ENCODE data around the gene NSMCE4A. TPM values are rescaled to one million over a fixed set of nuclear protein-coding genes. Genes with fewer than 3 reads are reported as not detected.

Gene NSMCE4A
- total and polyA plus RNA-seq, 3 experiments from 2014 or later, result 58.2 to 70.9 (median 67.8) TPM

DNA sequence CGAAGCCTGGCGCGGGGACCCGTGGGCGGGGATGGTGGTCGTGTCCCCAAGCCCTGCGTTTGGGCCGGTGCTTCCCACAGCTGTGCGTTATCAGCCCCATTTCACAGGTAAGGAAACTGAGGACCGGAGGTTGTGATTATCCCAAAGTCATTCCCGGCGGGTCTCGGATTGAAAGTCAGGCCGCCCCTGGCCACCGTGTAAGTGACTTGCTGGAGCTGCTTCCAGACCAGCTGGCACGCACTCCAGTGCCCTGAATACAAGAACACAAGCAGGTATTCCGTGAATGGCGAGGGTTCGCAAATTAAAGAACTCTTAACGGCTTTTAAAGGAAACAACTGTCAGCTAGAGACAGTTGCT is 46.5 kb downstream of the NSMCE4A start:
- Histone ChIP-seq H3K4me3 (ENCODE audit: low read length) (peak overlapping the region; percentile 84), H3K4me1 (ENCODE audit: insufficient read depth, low read length) (peaks cover 9% of the 10 kb centered on the region), H3K27me3 (ENCODE audit: insufficient read depth, low read length, poor library complexity, severe bottlenecking) (no peaks in the 10 kb centered on the region), H3K9me3 (ENCODE audit: low read length) (no peaks in the 10 kb centered on the region), H3K27ac (ENCODE audit: low read depth, low read length) (peak overlapping the region; percentile 87), H3K36me3 (ENCODE audit: insufficient read depth, low read length) (no peaks in the 10 kb centered on the region)
- CTCF ChIA-PET, result interaction anchor here (1.6 to 2.1 kb wide), 3 partner anchors 8 to 46 kb away, joined by 4 to 6 read pairs (median 5); no protein-coding TSS in a partner anchor
- DNase-seq, result no peak
- H3K27ac Mint-ChIP-seq, result peak overlapping the region; percentile 71 to 98 (median 90)
- no peaks in the 10 kb centered on the region for H3K9me3 Mint-ChIP-seq
- no peaks in the 10 kb centered on the region for H3K27me3 Mint-ChIP-seq
- POLR2A ChIA-PET, result interaction anchor here (1.0 kb wide), 1 partner anchor 46 kb away, joined by 9 read pairs; no protein-coding TSS in a partner anchor
- H3K4me3 Mint-ChIP-seq, result peak overlapping the region; percentile 85 to 98 (median 92)
- peaks cover 0 to 16% (median 0%) of the 10 kb centered on the region in 3 donors for H3K36me3 Mint-ChIP-seq
- peaks cover 21 to 46% (median 35%) of the 10 kb centered on the region in 3 donors for H3K4me1 Mint-ChIP-seq

DNA sequence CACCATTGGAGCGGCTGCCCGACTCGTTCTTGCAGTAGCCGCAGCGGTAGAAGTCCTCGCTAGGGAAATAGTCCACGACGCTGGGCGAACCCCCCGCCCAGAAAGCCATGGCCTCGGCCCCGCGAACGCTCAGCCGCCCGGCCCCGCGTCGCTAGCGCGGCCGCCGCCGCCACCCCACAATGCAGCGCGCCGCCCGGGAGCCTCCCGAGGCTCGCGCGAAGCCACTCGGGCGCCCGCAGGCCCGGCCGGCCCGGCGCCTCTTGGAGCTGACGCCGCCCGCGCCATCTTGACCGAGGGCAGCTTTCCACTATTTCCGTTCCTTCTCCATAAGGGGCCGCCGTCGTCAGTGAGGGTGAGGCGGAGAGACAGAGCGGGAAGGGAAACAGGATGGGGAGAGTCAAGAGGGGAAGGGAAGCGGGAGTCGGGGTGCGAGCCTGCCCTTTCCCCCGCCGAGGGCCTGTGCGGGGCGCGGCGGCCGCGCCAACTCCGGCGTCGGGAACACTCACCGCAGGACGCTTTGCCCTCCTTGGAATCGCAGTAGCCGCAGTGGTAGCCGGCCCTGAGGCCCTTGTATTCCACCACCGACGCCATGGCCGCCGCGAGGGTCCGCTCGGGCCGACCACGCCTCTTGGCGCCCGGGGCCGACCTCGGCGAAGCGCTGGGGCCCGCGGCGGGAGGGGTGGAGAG is 47.0 kb downstream of the NSMCE4A start, which contains the start of gene ATE1:
Gene ATE1 (minus strand): TSS at position 191 of the 687 bp plus-strand sequence. CDS start 82 bp downstream, at position 109.
- Mint-ChIP-seq H3K4me3 (peak within 1 kb of the TSS; percentile 86 to 98 (median 92)), H3K4me1 (peaks cover 22 to 48% (median 36%) of the 10 kb centered on the region in 3 donors), H3K36me3 (peaks cover 0 to 21% (median 0%) of the 10 kb centered on the region in 3 donors), H3K27ac (peak within 1 kb of the TSS; percentile 88 to 98 (median 96)), H3K9me3 (no peaks in the 10 kb centered on the region), H3K27me3 (no peaks in the 10 kb centered on the region)
- CTCF ChIA-PET, result interaction anchor here (1.2 to 2.1 kb wide), 4 partner anchors 9 to 46 kb away, joined by 3 to 6 read pairs (median 4); no protein-coding TSS in a partner anchor
- peak; percentile 76 to 85 (median 80) for DNase-seq
- no peaks in the 10 kb centered on the region for H3K36me3 ChIP-seq (ENCODE audit: insufficient read depth, low read length)
- H3K27me3 ChIP-seq (ENCODE audit: insufficient read depth, low read length, poor library complexity, severe bottlenecking), result no peaks in the 10 kb centered on the region
- peak within 1 kb of the TSS; percentile 90 for H3K4me3 ChIP-seq (ENCODE audit: low read length)
- H3K9me3 ChIP-seq (ENCODE audit: low read length), result no peaks in the 10 kb centered on the region
- peaks cover 9% of the 10 kb centered on the region for H3K4me1 ChIP-seq (ENCODE audit: insufficient read depth, low read length)
- POLR2A ChIA-PET, result interaction anchor here (1.0 kb wide), 1 partner anchor 46 kb away, joined by 9 read pairs; no protein-coding TSS in a partner anchor
- peak within 1 kb of the TSS; percentile 87 for H3K27ac ChIP-seq (ENCODE audit: low read depth, low read length)

DNA sequence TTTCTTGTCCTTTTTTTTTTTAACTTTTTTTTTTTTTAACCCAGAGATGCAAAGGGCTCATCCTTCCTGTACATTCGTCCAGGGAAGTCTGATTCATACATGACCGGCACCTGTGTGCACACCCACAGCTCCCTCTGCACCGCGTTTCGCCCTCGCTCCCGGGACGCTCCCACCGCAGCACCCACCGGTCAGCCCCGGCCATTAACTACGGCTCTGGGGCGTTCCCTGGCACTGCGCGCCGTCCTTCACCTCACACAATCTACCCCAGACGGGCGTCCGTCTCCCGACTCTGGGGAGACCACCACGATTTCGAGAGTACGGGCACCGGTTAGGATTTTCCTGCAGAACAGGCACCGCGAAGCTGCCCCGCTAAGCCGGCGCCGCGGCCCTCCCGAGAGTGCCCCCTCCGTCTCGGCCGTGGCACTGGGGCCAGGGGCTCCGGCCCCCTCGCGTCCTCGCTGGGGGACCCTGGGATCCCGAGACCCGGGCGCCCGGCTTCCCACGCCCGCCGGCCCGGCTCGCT is 47.6 kb downstream of the NSMCE4A start:
- Mint-ChIP-seq H3K4me1 (peaks cover 27 to 52% (median 42%) of the 10 kb centered on the region in 3 donors), H3K27ac (peak overlapping the region; percentile 77 to 95 (median 92)), H3K9me3 (no peaks in the 10 kb centered on the region), H3K27me3 (no peaks in the 10 kb centered on the region), H3K4me3 (peak overlapping the region; percentile 86 to 98 (median 92)), H3K36me3 (peaks cover 0 to 27% (median 0%) of the 10 kb centered on the region in 3 donors)
- Histone ChIP-seq H3K9me3 (ENCODE audit: low read length) (no peaks in the 10 kb centered on the region), H3K27me3 (ENCODE audit: insufficient read depth, low read length, poor library complexity, severe bottlenecking) (no peaks in the 10 kb centered on the region), H3K4me1 (ENCODE audit: insufficient read depth, low read length) (peaks cover 9% of the 10 kb centered on the region), H3K27ac (ENCODE audit: low read depth, low read length) (peak overlapping the region; percentile 87), H3K4me3 (ENCODE audit: low read length) (peak overlapping the region; percentile 90), H3K36me3 (ENCODE audit: insufficient read depth, low read length) (no peaks in the 10 kb centered on the region)
- ChIA-PET POLR2A (interaction anchor here (0.7 to 1.0 kb wide), 2 partner anchors 47 to 104 kb away, joined by 6 to 9 read pairs; no protein-coding TSS in a partner anchor), CTCF (interaction anchor here (1.2 to 2.1 kb wide), 4 partner anchors 8 to 47 kb away, joined by 3 to 6 read pairs (median 4); no protein-coding TSS in a partner anchor)
- peak in 4 of 5 donors; percentile 3 to 57 (median 12) for DNase-seq

DNA sequence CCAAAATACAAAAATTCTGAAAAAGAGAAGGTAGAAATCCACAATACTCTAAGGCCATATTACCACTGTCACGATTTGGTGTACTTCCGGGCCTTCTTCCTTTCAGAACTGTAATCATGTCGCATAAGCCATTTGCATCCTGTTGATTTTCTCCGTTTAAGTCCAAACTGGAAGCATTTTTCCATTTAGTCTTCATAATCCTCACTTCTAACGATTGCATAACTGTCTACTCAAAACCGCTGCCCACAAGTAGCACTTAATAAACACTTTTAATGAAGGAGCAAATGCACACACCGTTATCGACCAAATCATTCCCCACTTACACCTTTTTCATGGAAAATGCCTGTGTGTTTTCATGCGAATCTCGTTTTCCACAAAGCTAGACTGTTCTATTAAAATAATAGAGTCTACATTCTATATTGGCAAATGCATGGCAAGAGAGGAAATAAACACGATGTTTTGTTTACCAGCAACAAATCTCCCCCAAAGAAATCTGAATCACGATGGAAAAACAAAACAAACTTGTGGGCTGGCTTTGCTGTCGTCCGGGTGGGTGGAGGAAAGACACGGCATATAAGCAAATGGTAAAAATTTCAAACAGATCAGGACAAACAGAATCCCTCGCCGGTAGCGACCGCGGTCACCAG is 48.2 kb downstream of the NSMCE4A start:
- peak in 3 of 5 donors; percentile 3 to 10 (median 3) for DNase-seq

DNA sequence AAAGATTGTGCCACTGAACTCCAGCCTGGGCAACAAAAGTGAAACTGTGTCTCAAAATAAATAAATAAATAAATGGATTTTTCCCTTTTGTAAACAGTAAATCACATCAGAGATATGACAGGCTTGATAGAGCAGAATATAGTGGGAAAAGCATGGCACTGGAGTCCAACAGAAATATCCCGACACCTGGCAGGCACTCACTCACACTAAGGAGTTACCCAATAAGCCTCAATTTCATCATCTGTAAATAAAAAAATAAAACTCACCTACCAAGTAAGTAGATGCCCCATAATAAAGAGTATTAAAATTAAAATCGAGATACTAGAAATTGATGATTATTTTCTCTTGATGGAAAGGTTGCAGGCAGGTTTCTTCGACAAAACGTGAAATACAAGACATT is 48.9 kb downstream of the NSMCE4A start:
- H3K27ac Mint-ChIP-seq, result peak overlapping the region in 2 of 8 donors; percentile 54 to 88
- peak overlapping the region in 4 of 7 donors; percentile 45 to 96 (median 87) for H3K4me3 Mint-ChIP-seq
- no peaks in the 10 kb centered on the region for H3K9me3 Mint-ChIP-seq
- peaks cover 27 to 50% (median 42%) of the 10 kb centered on the region in 3 donors for H3K4me1 Mint-ChIP-seq
- Histone ChIP-seq H3K4me3 (ENCODE audit: low read length) (no peak overlapping the region), H3K4me1 (ENCODE audit: insufficient read depth, low read length) (peaks cover 9% of the 10 kb centered on the region), H3K36me3 (ENCODE audit: insufficient read depth, low read length) (no peaks in the 10 kb centered on the region), H3K27me3 (ENCODE audit: insufficient read depth, low read length, poor library complexity, severe bottlenecking) (no peaks in the 10 kb centered on the region), H3K27ac (ENCODE audit: low read depth, low read length) (no peak overlapping the region), H3K9me3 (ENCODE audit: low read length) (no peaks in the 10 kb centered on the region)
- peaks cover 0 to 38% (median 0%) of the 10 kb centered on the region in 3 donors for H3K36me3 Mint-ChIP-seq
- H3K27me3 Mint-ChIP-seq, result no peaks in the 10 kb centered on the region
- POLR2A ChIA-PET, result no interaction called here
- CTCF ChIA-PET, result interaction anchor here (1.0 kb wide), 1 partner anchor 10 kb away, joined by 3 read pairs; no protein-coding TSS in a partner anchor
- DNase-seq, result no peak

More for the DNA sequence above, 48.2 kb downstream of the NSMCE4A start:
- Histone ChIP-seq H3K27ac (ENCODE audit: low read depth, low read length) (peak overlapping the region; percentile 87), H3K36me3 (ENCODE audit: insufficient read depth, low read length) (no peaks in the 10 kb centered on the region), H3K9me3 (ENCODE audit: low read length) (no peaks in the 10 kb centered on the region), H3K4me3 (ENCODE audit: low read length) (peak overlapping the region; percentile 90), H3K27me3 (ENCODE audit: insufficient read depth, low read length, poor library complexity, severe bottlenecking) (no peaks in the 10 kb centered on the region), H3K4me1 (ENCODE audit: insufficient read depth, low read length) (peaks cover 9% of the 10 kb centered on the region)
- Mint-ChIP-seq H3K27me3 (no peaks in the 10 kb centered on the region), H3K36me3 (peaks cover 0 to 32% (median 0%) of the 10 kb centered on the region in 3 donors), H3K4me1 (peaks cover 27 to 52% (median 42%) of the 10 kb centered on the region in 3 donors), H3K27ac (peak overlapping the region; percentile 77 to 95 (median 91)), H3K9me3 (no peaks in the 10 kb centered on the region), H3K4me3 (peak overlapping the region; percentile 86 to 98 (median 92))
- ChIA-PET CTCF (interaction anchor here (1.2 to 2.1 kb wide), 2 partner anchors 8 to 47 kb away, joined by 3 to 6 read pairs; no protein-coding TSS in a partner anchor), POLR2A (interaction anchor here (0.7 kb wide), 1 partner anchor 103 kb away, joined by 6 read pairs; no protein-coding TSS in a partner anchor)

DNA sequence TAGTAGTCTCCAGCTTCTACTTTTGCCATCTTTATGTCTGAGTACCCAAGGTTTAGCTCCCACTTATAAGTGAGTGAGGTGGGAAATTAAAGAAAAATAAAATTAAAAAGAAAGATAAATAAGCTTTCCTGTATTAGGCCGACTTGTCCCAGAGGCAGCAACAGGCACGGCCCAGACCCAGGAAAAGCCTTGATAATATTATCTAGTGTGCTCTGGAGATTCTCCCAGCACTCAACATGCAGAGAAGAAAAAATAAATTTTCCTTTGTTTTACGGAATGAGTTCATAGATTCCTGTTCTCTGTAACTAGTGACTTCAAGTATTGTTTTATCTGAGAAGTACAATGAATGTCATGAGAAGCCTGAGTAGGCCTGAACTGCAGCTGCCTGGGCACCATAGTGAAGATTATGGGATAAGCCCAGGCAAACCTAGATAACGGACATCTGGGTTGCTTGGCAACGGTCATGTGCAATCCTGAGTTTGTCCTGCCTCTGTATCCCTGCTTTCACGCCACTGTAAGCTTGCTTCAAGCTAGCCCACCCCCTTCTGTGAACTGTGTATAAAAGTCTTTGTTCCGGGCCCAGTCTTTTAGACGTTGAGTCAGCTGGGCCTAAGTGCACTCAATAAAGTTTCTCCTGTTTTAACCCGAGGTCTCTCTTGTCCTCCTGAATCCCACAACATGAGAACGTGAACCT is 53.6 kb downstream of the NSMCE4A start:
- ChIA-PET CTCF (no interaction called here), POLR2A (no interaction called here)
- H3K9me3 Mint-ChIP-seq, result no peaks in the 10 kb centered on the region
- Histone ChIP-seq H3K27me3 (ENCODE audit: insufficient read depth, low read length, poor library complexity, severe bottlenecking) (no peaks in the 10 kb centered on the region), H3K27ac (ENCODE audit: low read depth, low read length) (no peak overlapping the region), H3K4me3 (ENCODE audit: low read length) (no peak overlapping the region), H3K4me1 (ENCODE audit: insufficient read depth, low read length) (peaks cover 4% of the 10 kb centered on the region), H3K9me3 (ENCODE audit: low read length) (no peaks in the 10 kb centered on the region), H3K36me3 (ENCODE audit: insufficient read depth, low read length) (no peaks in the 10 kb centered on the region)
- no peak for DNase-seq
- no peaks in the 10 kb centered on the region for H3K27me3 Mint-ChIP-seq
- H3K27ac Mint-ChIP-seq, result no peak overlapping the region
- peaks cover 15 to 26% (median 19%) of the 10 kb centered on the region in 3 donors for H3K4me1 Mint-ChIP-seq
- H3K4me3 Mint-ChIP-seq, result no peak overlapping the region
- H3K36me3 Mint-ChIP-seq, result peaks cover 0 to 51% (median 3%) of the 10 kb centered on the region in 3 donors

DNA sequence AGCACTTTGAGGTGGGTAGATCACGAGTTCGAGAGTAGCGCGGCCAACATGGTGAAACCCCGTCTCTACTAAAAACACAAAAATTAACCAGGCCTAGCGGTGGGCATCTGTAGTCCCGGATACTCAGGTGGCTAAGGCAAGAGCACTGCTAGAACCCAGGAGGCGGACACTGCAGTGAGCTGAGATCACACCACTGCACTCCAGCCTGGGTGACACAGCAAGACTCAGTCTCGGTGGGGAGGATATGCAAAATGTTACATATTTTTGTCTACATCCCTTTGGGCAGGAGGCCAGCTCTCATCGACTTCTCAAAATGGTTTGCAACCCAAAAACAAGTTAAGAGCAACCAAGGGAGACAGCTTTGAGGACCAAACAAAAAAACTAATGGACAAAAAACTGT is 55.4 kb downstream of the NSMCE4A start:
- POLR2A ChIA-PET, result no interaction called here
- DNase-seq, result no peak
- H3K4me1 ChIP-seq (ENCODE audit: insufficient read depth, low read length), result no peaks in the 10 kb centered on the region
- no peaks in the 10 kb centered on the region for H3K9me3 ChIP-seq (ENCODE audit: low read length)
- Mint-ChIP-seq H3K9me3 (no peaks in the 10 kb centered on the region), H3K4me1 (peaks cover 11 to 16% (median 13%) of the 10 kb centered on the region in 3 donors), H3K36me3 (peaks cover 0 to 62% (median 7%) of the 10 kb centered on the region in 3 donors), H3K27me3 (no peaks in the 10 kb centered on the region), H3K4me3 (no peak overlapping the region), H3K27ac (no peak overlapping the region)
- CTCF ChIA-PET, result interaction anchor here (1.5 kb wide), 2 partner anchors 8 to 15 kb away, joined by 3 to 4 read pairs; partner anchors contain the start of gene ATE1
- H3K36me3 ChIP-seq (ENCODE audit: insufficient read depth, low read length), result no peaks in the 10 kb centered on the region
- no peaks in the 10 kb centered on the region for H3K27me3 ChIP-seq (ENCODE audit: insufficient read depth, low read length, poor library complexity, severe bottlenecking)
- H3K27ac ChIP-seq (ENCODE audit: low read depth, low read length), result no peak overlapping the region
- H3K4me3 ChIP-seq (ENCODE audit: low read length), result no peak overlapping the region
